Neural cell (in vitro differentiated cells): ENCODE measurements around the gene PPIB. TPM values are rescaled to one million over a fixed set of nuclear protein-coding genes. Genes with fewer than 3 reads are reported as not detected.

Experiments
- TAF1 ChIP-seq: IDR thresholded peaks from 2 replicates; pipeline ENCODE4 v1.6.1; 2012; ENCODE audit warnings: low read depth
- polyA plus RNA-seq: library from polyadenylated mRNA; depleted of rRNA; stranded (reverse); fragments of >200 nt; gene quantifications from 2 replicates; pipeline ENCODE4 v1.2.3, GENCODE V29; 2014
- small RNA-seq, 3 experiments: library from RNA; depleted of rRNA; stranded (forward); fragments of <200 nt; gene quantifications; one replicate each; pipeline ENCODE3, GENCODE V24; 2012

PPIB gene
- polyA plus RNA-seq, 1 donor from 2014 or later, result 206 TPM

DNA sequence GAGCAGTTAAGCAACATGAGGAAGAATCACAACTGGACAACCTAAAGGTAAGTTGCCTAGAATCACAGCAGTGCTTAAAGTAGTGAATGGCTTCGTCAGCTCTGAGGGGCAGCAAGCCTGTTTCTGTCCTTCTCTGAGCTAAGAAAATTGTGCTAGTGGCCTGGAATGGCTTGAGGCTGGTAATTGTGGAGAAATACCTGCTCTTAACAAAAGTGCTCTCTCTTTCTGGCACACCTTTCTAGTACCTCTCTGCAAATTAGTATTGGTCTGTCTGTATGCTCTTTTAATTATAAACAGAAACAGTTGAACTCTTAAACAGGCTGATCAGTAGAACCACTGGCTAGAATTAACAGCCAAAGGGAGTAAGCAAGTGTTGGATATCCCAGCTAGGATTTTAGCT is 55.5 kb downstream of the PPIB start (continued):
- no peak for TF ChIP-seq TAF1

Small RNAs within 50 kb of the gene (small RNA-seq; reads per million reads assigned to genes)
- 0 to 1.2 (median 0) reads per million in 3 experiments for gene RF00019

Other genes with a start within 250 kb of the PPIB start
- gene DAPK2, start 116.5 kb downstream of the PPIB start, polyA plus RNA-seq, result 0.18 and 0.78 TPM in 2 replicates
- gene CIAO2A, start 69.2 kb downstream of the PPIB start, polyA plus RNA-seq, result 125 and 156 TPM in 2 replicates
- gene SNX1, start 67.0 kb downstream of the PPIB start, polyA plus RNA-seq, result 35.7 and 44.7 TPM in 2 replicates
- 0.38 and 0.73 TPM in 2 replicates for gene SNX22, start 11.3 kb downstream of the PPIB start, polyA plus RNA-seq
- gene CSNK1G1, start 193.2 kb upstream of the PPIB start, polyA plus RNA-seq, result 18.9 and 19.6 TPM in 2 replicates
- 5.3 and 10.8 TPM in 2 replicates for gene PCLAF, start 218.4 kb upstream of the PPIB start, polyA plus RNA-seq
- 20.8 and 25.7 TPM in 2 replicates for gene TRIP4, start 224.8 kb upstream of the PPIB start, polyA plus RNA-seq